ENCODE measurements around the gene HOTAIR. TPM values are rescaled to one million over a fixed set of nuclear protein-coding genes. Genes with fewer than 3 reads are reported as not detected.

HOTAIR gene
- total RNA-seq, 4 donors from 2014 or later: 4.9 to 14.9 (median 9.7) TPM

- no peak for DNase-seq (ENCODE audit: low spot score in 2 of 2)
- WGBS, 2 donors: 1% methylated on average over 15 to 35 of the region's 50 CpGs
- peak overlapping the region; percentile 41 for H3K4me3 ChIP-seq (ENCODE audit: low read depth, poor library complexity, severe bottlenecking)
- no peak for TF ChIP-seq POLR2A (IDR thresholded peaks at IDR 0.05)
- TF ChIP-seq CTCF (IDR thresholded peaks at IDR 0.05): no peak
- intact Hi-C loops (cut with DNase I; ENCODE audit: low total_unique reads): no loop called here
Observed at GRCh38 chr12:53985994-53986685, 11.4 kb upstream of the HOTAIR start.

DNA sequence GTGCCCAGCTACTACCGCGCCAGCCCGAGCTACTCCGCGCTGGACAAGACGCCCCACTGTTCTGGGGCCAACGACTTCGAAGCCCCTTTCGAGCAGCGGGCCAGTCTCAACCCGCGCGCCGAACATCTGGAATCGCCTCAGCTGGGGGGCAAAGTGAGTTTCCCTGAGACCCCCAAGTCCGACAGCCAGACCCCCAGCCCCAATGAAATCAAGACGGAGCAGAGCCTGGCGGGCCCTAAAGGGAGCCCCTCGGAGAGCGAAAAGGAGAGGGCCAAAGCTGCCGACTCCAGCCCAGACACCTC is 10.9 kb upstream of the HOTAIR start:
- intact Hi-C loops (cut with DNase I; ENCODE audit: low total_unique reads): no loop called here
- H3K4me3 ChIP-seq (ENCODE audit: low read depth, poor library complexity, severe bottlenecking): peak overlapping the region; percentile 41

DNA sequence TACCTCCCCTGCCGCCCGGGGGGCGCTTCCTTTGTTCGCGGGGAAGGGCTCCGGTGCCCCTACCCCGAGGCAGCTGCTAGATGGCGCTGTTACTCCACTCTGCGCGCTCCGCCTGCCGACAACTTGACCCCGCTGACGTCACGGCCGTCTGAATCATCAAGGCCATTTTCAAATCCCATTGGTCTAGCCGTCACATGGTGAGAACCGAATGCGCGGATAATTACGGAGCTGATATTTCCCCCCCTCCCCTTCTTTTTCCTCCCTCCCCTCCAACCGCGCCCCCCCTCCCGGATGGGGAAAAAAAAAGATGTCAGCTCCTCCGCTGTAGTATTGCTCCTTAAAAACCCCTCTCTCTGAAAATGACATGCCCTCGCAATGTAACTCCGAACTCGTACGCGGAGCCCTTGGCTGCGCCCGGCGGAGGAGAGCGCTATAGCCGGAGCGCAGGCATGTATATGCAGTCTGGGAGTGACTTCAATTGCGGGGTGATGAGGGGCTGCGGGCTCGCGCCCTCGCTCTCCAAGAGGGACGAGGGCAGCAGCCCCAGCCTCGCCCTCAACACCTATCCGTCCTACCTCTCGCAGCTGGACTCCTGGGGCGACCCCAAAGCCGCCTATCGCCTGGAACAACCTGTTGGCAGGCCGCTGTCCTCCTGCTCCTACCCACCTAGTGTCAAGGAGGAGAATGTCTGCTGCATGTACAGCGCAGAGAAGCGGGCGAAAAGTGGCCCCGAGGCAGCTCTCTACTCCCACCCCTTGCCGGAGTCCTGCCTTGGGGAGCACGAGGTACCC is 10.3 kb upstream of the HOTAIR start, which contains the start of gene HOXC10:
HOXC10 (plus strand) TSS at position 246 of the 791 bp plus-strand sequence; CDS start at position 360, 114 bp downstream.
- H3K4me3 ChIP-seq (ENCODE audit: low read depth, poor library complexity, severe bottlenecking): peak within 1 kb of the TSS; percentile 41
- peak; percentile 97 to 99 for DNase-seq (ENCODE audit: low spot score in 2 of 2)
- intact Hi-C loops (cut with DNase I; ENCODE audit: low total_unique reads): no loop called here
- WGBS, 2 donors: 1 to 2% methylated on average over 42 to 55 of the region's 55 CpGs
- TF ChIP-seq POLR2A (IDR thresholded peaks at IDR 0.05) (no peak), CTCF (IDR thresholded peaks at IDR 0.05) (peak in 1 of 3 donors; percentile 53)

More for the DNA sequence above, 10.9 kb upstream of the HOTAIR start:
- TF ChIP-seq CTCF (IDR thresholded peaks at IDR 0.05): no peak
- WGBS, 2 donors: 2 to 4% methylated on average over 9 to 21 of the region's 21 CpGs
- no peak for DNase-seq (ENCODE audit: low spot score in 2 of 2)

GRCh38 chr12:53983950-53984572 is 9.3 kb upstream of the HOTAIR start:
- WGBS, 2 donors: 4 to 10% methylated on average over 30 of the region's 30 CpGs
- H3K4me3 ChIP-seq (ENCODE audit: low read depth, poor library complexity, severe bottlenecking): no peak overlapping the region
- TF ChIP-seq POLR2A (IDR thresholded peaks at IDR 0.05): no peak
- TF ChIP-seq CTCF (IDR thresholded peaks at IDR 0.05): no peak
- DNase-seq (ENCODE audit: low spot score in 2 of 2): no peak
- intact Hi-C loops (cut with DNase I; ENCODE audit: low total_unique reads): no loop called here

- intact Hi-C loops (cut with DNase I; ENCODE audit: low total_unique reads): no loop called here
- H3K4me3 ChIP-seq (ENCODE audit: low read depth, poor library complexity, severe bottlenecking): no peak overlapping the region
- DNase-seq (ENCODE audit: low spot score in 2 of 2): no peak
- 5 to 8% methylated on average over 17 of the region's 17 CpGs for WGBS, 2 donors
- TF ChIP-seq CTCF (IDR thresholded peaks at IDR 0.05): no peak
- no peak for TF ChIP-seq POLR2A (IDR thresholded peaks at IDR 0.05)
Observed at GRCh38 chr12:53983568-53983949, 8.8 kb upstream of the HOTAIR start.
